GM12878 (cell line): Measurements from ENCODE around the gene MMP20. TPM values are rescaled to one million over a fixed set of nuclear protein-coding genes. Genes with fewer than 3 reads are reported as not detected.

ENCODE experiments used
- ATAC-seq: fragments of 200-7000 bp; cut with Tn5 transposase; 3 replicates; pipeline ENCODE4 v1.9.1; 2020; ENCODE audit warnings: mild to moderate bottlenecking, moderate library complexity
- BruUV-seq: library from RNA; stranded (reverse); fragments of 400-500 nt; replicated peaks from 2 replicates; lab custom pipeline; 2021; lab: Mats Ljungman, UMichigan
- CTCF ChIA-PET: fragments of 300-600 bp; sonication (Branson Sonifier 250); formaldehyde crosslinking; extraction: SDS; loops from one replicate; lab custom pipeline; 2021; ENCODE audit warnings: inconsistent platforms; lab: Yijun Ruan, JAX
- POLR2A ChIA-PET: fragments of 350-600 bp; formaldehyde crosslinking; extraction: SDS; loops from one replicate; lab custom pipeline; 2021; ENCODE audit warnings: inconsistent platforms; lab: Charles Lee
- RAD21 ChIA-PET: fragments of 300-600 bp; sonication (Branson Sonifier 250); formaldehyde crosslinking; loops from one replicate; lab custom pipeline; 2023; ENCODE audit warnings: antibody characterized with exemption; ENCODE audit not compliant: unreplicated experiment; lab: Charles Lee
- SMC1A ChIA-PET: fragments of 300-600 bp; sonication (Branson Sonifier 250); formaldehyde crosslinking; loops from one replicate; lab custom pipeline; 2023; ENCODE audit not compliant: unreplicated experiment, uncharacterized antibody; lab: Charles Lee
- DNase-seq: peaks from one replicate; pipeline ENCODE4 v3.0.0-alpha.2; 2011; ENCODE audit warnings: low read depth, low spot score
- FAIRE-seq: peaks from 3 replicates; lab custom pipeline; 2011; peaks lifted over from hg19 to GRCh38; lab: Jason Lieb, UNC
- H2AFZ ChIP-seq: 2 replicates; pipeline ENCODE4 v1.6.0; 2011; ENCODE audit warnings: low read depth, low read length, control low read depth; ENCODE audit not compliant: control insufficient read depth
- H3K27ac ChIP-seq: 2 replicates; pipeline ENCODE4 v1.5.1; 2011; ENCODE audit warnings: control low read depth; ENCODE audit not compliant: control insufficient read depth, insufficient read depth
- H3K27me3 ChIP-seq, 2 experiments: replicated peaks in 1 of 2; 2 replicates each; pipeline versions ENCODE4 v1.6.0 to v1.6.1; 2011; ENCODE audit warnings: low read length in 1 of 2; ENCODE audit not compliant: control insufficient read depth in 2 of 2, insufficient read depth in 2 of 2
- H3K36me3 ChIP-seq, 2 experiments: 2 replicates each; pipeline ENCODE4 v1.5.1; 2011; ENCODE audit warnings: low read length in 1 of 2; ENCODE audit not compliant: control insufficient read depth in 2 of 2, insufficient read depth in 2 of 2
- H3K4me1 ChIP-seq: 2 replicates; pipeline ENCODE4 v1.6.1; 2011; ENCODE audit warnings: mild to moderate bottlenecking, low read length, moderate library complexity, mixed read lengths; ENCODE audit not compliant: control insufficient read depth, insufficient read depth
- H3K4me2 ChIP-seq: 2 replicates; pipeline ENCODE4 v1.6.0; 2011; ENCODE audit warnings: control low read depth; ENCODE audit not compliant: control insufficient read depth, insufficient read depth
- H3K4me3 ChIP-seq: fragments of 200-600 bp; sonication (generic); 2 replicates; pipeline ENCODE4 v1.5.1; 2016
- H3K79me2 ChIP-seq: 2 replicates; pipeline ENCODE4 v1.6.0; 2011; ENCODE audit warnings: low read length; ENCODE audit not compliant: control insufficient read depth, insufficient read depth
- H3K9ac ChIP-seq: 2 replicates; pipeline ENCODE4 v1.8.0; 2011; ENCODE audit warnings: low read length, control low read depth, mixed read lengths; ENCODE audit not compliant: control insufficient read depth, insufficient read depth
- H3K9me3 ChIP-seq: replicated peaks from 3 replicates; pipeline ENCODE4 v1.5.1; 2011; ENCODE audit warnings: mild to moderate bottlenecking, low read length; ENCODE audit not compliant: control insufficient read depth, insufficient read depth
- H4K20me1 ChIP-seq: 2 replicates; pipeline ENCODE4 v1.6.0; 2011; ENCODE audit not compliant: control insufficient read depth, insufficient read depth
- ATF3 ChIP-seq: IDR thresholded peaks from 2 replicates; pipeline ENCODE4 v1.6.1; 2011; ENCODE audit warnings: low read depth, mild to moderate bottlenecking, low read length, moderate library complexity, borderline replicate concordance; ENCODE audit errors: extremely low read depth
- ATF7 ChIP-seq: fragments of 450-650 bp; IDR thresholded peaks from 2 replicates; pipeline ENCODE4 v1.6.1; 2016; ENCODE audit warnings: low read depth, mild to moderate bottlenecking
- BCL11A ChIP-seq: IDR thresholded peaks from 2 replicates; pipeline ENCODE4 v1.6.1; 2011; ENCODE audit warnings: low read depth, low read length
- BCL3 ChIP-seq: IDR thresholded peaks from 2 replicates; pipeline ENCODE4 v1.6.1; 2011; ENCODE audit warnings: borderline replicate concordance, low read depth, mild to moderate bottlenecking, moderate library complexity, low read length; ENCODE audit not compliant: insufficient read depth, poor library complexity, severe bottlenecking
- BMI1 ChIP-seq: fragments of 450-650 bp; IDR thresholded peaks from 2 replicates; pipeline ENCODE4 v1.6.1; 2016; ENCODE audit warnings: mild to moderate bottlenecking, moderate library complexity, borderline replicate concordance
- CREB1 ChIP-seq: IDR thresholded peaks from 2 replicates; pipeline ENCODE4 v1.6.1; 2012; ENCODE audit warnings: low read depth, mild to moderate bottlenecking, inconsistent platforms
- CTCF ChIP-seq, 3 experiments: IDR thresholded peaks in 2 of 3; conservative IDR thresholded peaks in 1 of 3; 2 replicates each; pipeline ENCODE4 v1.5.1; 2011; ENCODE audit warnings: low read depth in 3 of 3, low read length in 3 of 3, mild to moderate bottlenecking in 3 of 3, control low read depth in 2 of 3, moderate library complexity in 2 of 3, inconsistent platforms in 1 of 3, mixed read lengths in 1 of 3; ENCODE audit not compliant: control insufficient read depth in 2 of 3, insufficient read depth in 1 of 3; ENCODE audit errors: extremely low read depth in 1 of 3
- EP300 ChIP-seq, 2 experiments: fragments of 150-350 bp in 1 of 2; IDR thresholded peaks; 2 replicates each; pipeline ENCODE4 v1.6.1; 2011 to 2012; ENCODE audit warnings: low read depth in 2 of 2, low read length in 2 of 2, borderline replicate concordance in 1 of 2, improper control_type of control experiment in 1 of 2, inconsistent platforms in 1 of 2; ENCODE audit not compliant: control insufficient read depth in 1 of 2
- FOS ChIP-seq: IDR thresholded peaks from 3 replicates; pipeline ENCODE4 v1.6.1; 2011; ENCODE audit warnings: borderline replicate concordance; ENCODE audit not compliant: insufficient read length; ENCODE audit errors: extremely low read depth
- GABPA ChIP-seq: IDR thresholded peaks from 2 replicates; pipeline ENCODE4 v1.6.1; 2014; ENCODE audit warnings: antibody characterized with exemption, low read depth, mild to moderate bottlenecking, inconsistent platforms
- GATAD2B ChIP-seq: fragments of 450-650 bp; conservative IDR thresholded peaks from 2 replicates; pipeline ENCODE4 v1.6.1; 2017; ENCODE audit warnings: low read depth, mild to moderate bottlenecking, moderate library complexity
- KLF5 ChIP-seq: fragments of 450-650 bp; IDR thresholded peaks from 2 replicates; pipeline ENCODE4 v1.6.1; 2014; ENCODE audit warnings: mild to moderate bottlenecking; ENCODE audit not compliant: partially characterized antibody
- POU2F2 ChIP-seq: IDR thresholded peaks from 3 replicates; pipeline ENCODE4 v1.6.1; 2011; ENCODE audit warnings: low read depth, mild to moderate bottlenecking, low read length, borderline replicate concordance
- RFX5 ChIP-seq: IDR thresholded peaks from 2 replicates; pipeline ENCODE4 v1.6.1; 2011; ENCODE audit warnings: low read depth, low read length, improper control_type of control experiment
- STAT3 ChIP-seq: IDR thresholded peaks from 2 replicates; pipeline ENCODE4 v1.6.1; 2011; ENCODE audit warnings: low read depth, low read length, improper control_type of control experiment
- TAF1 ChIP-seq: IDR thresholded peaks from 2 replicates; pipeline ENCODE4 v1.6.1; 2011; ENCODE audit warnings: mild to moderate bottlenecking, low read depth, low read length, borderline replicate concordance
- WGBS: methylation state at CpG from one replicate; pipeline ENCODE4 v1.1.6; 2016; ENCODE audit warnings: low lambda C conversion rate; ENCODE audit not compliant: insufficient replicate concordance, insufficient coverage; ENCODE audit errors: missing lambda C conversion rate; 5-methylcytosine and 5-hydroxymethylcytosine counted together
- in situ Hi-C: fragments of 300-500 bp; cut with MboI; formaldehyde crosslinking; loops from 9 replicates; pipeline ENCODE4 v1.14.3; 2018; ENCODE audit warnings: mixed read lengths
- intact Hi-C: fragments of 100-400 bp; cut with micrococcal nuclease; formaldehyde crosslinking; loops from one replicate; pipeline ENCODE4 v1.14.2; 2022; ENCODE audit not compliant: unreplicated experiment
- polyA plus RNA-seq, 11 experiments: library from polyadenylated mRNA; depleted of rRNA in 4 of 11; unstranded in 6 of 11; stranded (reverse) in 5 of 11; fragments of >200 nt; fragmentation: Nextera tagmentation in 4 of 11; fragmentation: Illumina TruSeq in 1 of 11; extraction: Ambion mirVana in 4 of 11; extraction: Trizol in 1 of 11; gene quantifications; 1 replicate in 1 of 11; 2 replicates in 10 of 11; pipeline versions ENCODE4 v1.2.1 to v1.2.3, GENCODE V29; 2011 to 2016; ENCODE audit warnings: inconsistent platforms in 2 of 11, missing spikeins in 2 of 11, low read depth in 1 of 11
- total RNA-seq, 4 experiments: library from RNA; depleted of rRNA in 3 of 4; stranded (reverse); fragments of >200 nt in 3 of 4; fragmentation: Illumina TruSeq in 1 of 4; extraction: Trizol in 1 of 4; gene quantifications; 2 replicates each; pipeline versions ENCODE4 v1.2.1 to v1.2.3, GENCODE V29; 2013 to 2021
- TF ChIP-seq, protein P1 (sequence below): fragments of 450-650 bp; IDR thresholded peaks from 2 replicates; pipeline ENCODE4 v1.6.1; 2017; ENCODE audit warnings: mild to moderate bottlenecking, low read depth, inconsistent platforms; ENCODE audit not compliant: poor library complexity, severe bottlenecking

The MMP20 gene
- total and polyA plus RNA-seq, 10 of the 15 experiments (the other 5 are each of a cell fraction or from before 2014, with no cell fraction given) = 0.10 to 0.57 (median 0.19) TPM; not detected in 2

- peaks cover 23% of the 10 kb centered on the region for H3K9me3 ChIP-seq
- FAIRE-seq (no peak), ATAC-seq (peak; percentile 77), DNase-seq (no peak)
- no peak overlapping the region for H3K4me2 ChIP-seq
- no peak overlapping the region for H3K9ac ChIP-seq
- peaks cover 48% of the 10 kb centered on the region for H3K4me1 ChIP-seq
- 11% methylated on average over 2 of the region's 2 CpGs for whole genome bisulfite sequencing
- intact Hi-C loops (loop anchor here (1.0 to 5.0 kb wide), 2 partner anchors 17 to 247 kb away; partner anchors contain the start of gene BIRC3), in situ Hi-C loops (no loop called here)
- CTCF ChIA-PET = interaction anchor here (0.7 to 2.6 kb wide), 7 partner anchors 10 to 222 kb away, joined by 3 to 19 read pairs (median 4); no protein-coding TSS in a partner anchor
- SMC1A ChIA-PET = interaction anchor here (0.8 to 18.2 kb wide), 12 partner anchors 8 to 242 kb away, joined by 3 to 399 read pairs (median 10); no protein-coding TSS in a partner anchor
- BruUV-seq = no TSS peak
- H2AFZ ChIP-seq = no peak overlapping the region
- H3K4me3 ChIP-seq = no peak overlapping the region
- no peak overlapping the region for H3K27ac ChIP-seq
- POLR2A ChIA-PET = interaction anchor here (0.5 to 3.9 kb wide), 11 partner anchors 8 to 28 kb away, joined by 3 to 25 read pairs (median 5); no protein-coding TSS in a partner anchor
- no peaks in the 10 kb centered on the region for H4K20me1 ChIP-seq
- RAD21 ChIA-PET = interaction anchor here (0.8 to 3.2 kb wide), 12 partner anchors 9 to 49 kb away, joined by 3 to 30 read pairs (median 8); no protein-coding TSS in a partner anchor
- H3K79me2 ChIP-seq = no peaks in the 10 kb centered on the region
- H3K27me3 ChIP-seq = no peaks in the 10 kb centered on the region
- H3K36me3 ChIP-seq = no peaks in the 10 kb centered on the region
- TF ChIP-seq BCL11A = no peak
- TF ChIP-seq KLF5 = no peak
- no peak for TF ChIP-seq GATAD2B
- no peak for TF ChIP-seq GABPA
- peak; percentile 67 for TF ChIP-seq CREB1
- no peak for TF ChIP-seq TAF1
- TF ChIP-seq, protein P1, sequence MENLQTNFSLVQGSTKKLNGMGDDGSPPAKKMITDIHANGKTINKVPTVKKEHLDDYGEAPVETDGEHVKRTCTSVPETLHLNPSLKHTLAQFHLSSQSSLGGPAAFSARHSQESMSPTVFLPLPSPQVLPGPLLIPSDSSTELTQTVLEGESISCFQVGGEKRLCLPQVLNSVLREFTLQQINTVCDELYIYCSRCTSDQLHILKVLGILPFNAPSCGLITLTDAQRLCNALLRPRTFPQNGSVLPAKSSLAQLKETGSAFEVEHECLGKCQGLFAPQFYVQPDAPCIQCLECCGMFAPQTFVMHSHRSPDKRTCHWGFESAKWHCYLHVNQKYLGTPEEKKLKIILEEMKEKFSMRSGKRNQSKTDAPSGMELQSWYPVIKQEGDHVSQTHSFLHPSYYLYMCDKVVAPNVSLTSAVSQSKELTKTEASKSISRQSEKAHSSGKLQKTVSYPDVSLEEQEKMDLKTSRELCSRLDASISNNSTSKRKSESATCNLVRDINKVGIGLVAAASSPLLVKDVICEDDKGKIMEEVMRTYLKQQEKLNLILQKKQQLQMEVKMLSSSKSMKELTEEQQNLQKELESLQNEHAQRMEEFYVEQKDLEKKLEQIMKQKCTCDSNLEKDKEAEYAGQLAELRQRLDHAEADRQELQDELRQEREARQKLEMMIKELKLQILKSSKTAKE = peak; percentile 41
- TF ChIP-seq EP300 (IDR thresholded peaks at IDR 0.05; ENCODE audit: borderline replicate concordance in 1 of 2, control insufficient read depth in 1 of 2, low read depth in 2 of 2, low read length in 2 of 2) = peak in 1 of 2 experiments; percentile 48; a peak in 1 of 4 replicates
- TF ChIP-seq ATF3 = no peak
- no peak for TF ChIP-seq BMI1
- TF ChIP-seq POU2F2 = no peak
- no peak for TF ChIP-seq STAT3
- no peak for TF ChIP-seq FOS
- no peak for TF ChIP-seq CTCF (IDR thresholded peaks at IDR 0.05 in 2 of 3, conservative IDR thresholded peaks at IDR 0.05 in 1 of 3; ENCODE audit: control insufficient read depth in 2 of 3, extremely low read depth in 1 of 3, insufficient read depth in 1 of 3, low read depth in 3 of 3, low read length in 3 of 3)
- peak; percentile 11 for TF ChIP-seq BCL3
- no peak for TF ChIP-seq RFX5
- TF ChIP-seq ATF7 = peak; percentile 27; the same call in 1 of the 2 replicates
Observed at GRCh38 chr11:102564110-102564509, 61.0 kb downstream of the MMP20 start.
